Type B pancreatic cell (in vitro differentiated cells): Measurements from ENCODE around the gene COL5A2. TPM values are rescaled to one million over a fixed set of nuclear protein-coding genes. Genes with fewer than 3 reads are reported as not detected.

Source experiments
- DNase-seq: peaks from one replicate; pipeline ENCODE4 v3.0.0; 2021; ENCODE audit warnings: mixed read lengths; ENCODE audit not compliant: unreplicated experiment; ENCODE audit errors: extremely low spot score
- H3K27ac Mint-ChIP-seq: 2 replicates; pipeline ENCODE4 v1.8.0; 2021; ENCODE audit warnings: mild to moderate bottlenecking, mixed read lengths
- H3K27me3 Mint-ChIP-seq: 2 replicates; pipeline ENCODE4 v1.8.0; 2021; ENCODE audit warnings: mixed read lengths
- H3K36me3 Mint-ChIP-seq: 2 replicates; pipeline ENCODE4 v1.8.0; 2021; ENCODE audit warnings: mixed read lengths
- H3K4me1 Mint-ChIP-seq: one replicate; pipeline ENCODE4 v1.8.0; 2021; ENCODE audit warnings: mixed read lengths; ENCODE audit not compliant: unreplicated experiment
- H3K4me3 Mint-ChIP-seq: 2 replicates; pipeline ENCODE4 v1.8.0; 2021; ENCODE audit warnings: mild to moderate bottlenecking, mixed read lengths
- H3K9me3 Mint-ChIP-seq: 2 replicates; pipeline ENCODE4 v1.8.0; 2021; ENCODE audit warnings: mixed read lengths
- total RNA-seq: library from RNA; stranded (reverse); gene quantifications from 2 replicates; pipeline ENCODE4 v1.2.1, GENCODE V29; 2021; ENCODE audit warnings: low replicate concordance
- TF ChIP-seq, protein P1 (sequence below): fragments of 200-600 bp; sonication (generic); conservative IDR thresholded peaks from 2 replicates; pipeline ENCODE4 v1.5.0; 2021; ENCODE audit warnings: antibody characterized with exemption, mild to moderate bottlenecking

The COL5A2 gene
- total RNA-seq, 1 donor from 2014 or later, result 137 TPM

DNA sequence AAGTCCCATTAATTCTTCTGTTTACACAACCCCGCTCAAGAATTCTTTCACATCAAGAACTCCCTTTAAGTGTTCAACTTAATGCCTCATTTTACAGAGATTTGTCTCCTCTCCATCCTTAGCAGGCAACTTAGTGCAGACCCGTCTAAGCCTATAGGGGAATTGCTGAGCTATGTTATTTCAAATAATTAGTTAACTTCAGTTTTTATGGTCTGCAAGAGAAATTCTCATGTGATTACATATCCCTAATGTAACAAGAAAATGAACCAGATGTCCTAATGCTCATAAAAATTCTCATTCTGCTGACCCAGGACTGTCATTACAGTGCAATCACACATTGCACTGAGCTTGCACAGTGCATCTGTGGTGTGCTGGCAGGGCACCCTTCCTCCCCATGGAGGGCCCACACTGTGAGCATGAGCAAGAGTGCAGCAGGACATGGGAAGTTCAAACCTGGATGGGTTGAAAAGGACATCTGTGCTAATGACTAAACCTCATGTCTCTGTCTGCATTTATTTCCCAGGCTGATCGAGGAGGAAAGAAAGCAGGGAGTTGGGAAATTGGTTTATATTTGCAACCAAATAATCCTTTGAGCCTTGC is 97.1 kb downstream of the COL5A2 start:
- Mint-ChIP-seq H3K4me3 (peak overlapping the region; percentile 49), H3K4me1 (peaks cover 16% of the 10 kb centered on the region), H3K27me3 (no peaks in the 10 kb centered on the region), H3K36me3 (peaks cover 8% of the 10 kb centered on the region), H3K27ac (peak overlapping the region; percentile 42), H3K9me3 (no peaks in the 10 kb centered on the region)
- DNase-seq, result no peak
- TF ChIP-seq, protein P1, sequence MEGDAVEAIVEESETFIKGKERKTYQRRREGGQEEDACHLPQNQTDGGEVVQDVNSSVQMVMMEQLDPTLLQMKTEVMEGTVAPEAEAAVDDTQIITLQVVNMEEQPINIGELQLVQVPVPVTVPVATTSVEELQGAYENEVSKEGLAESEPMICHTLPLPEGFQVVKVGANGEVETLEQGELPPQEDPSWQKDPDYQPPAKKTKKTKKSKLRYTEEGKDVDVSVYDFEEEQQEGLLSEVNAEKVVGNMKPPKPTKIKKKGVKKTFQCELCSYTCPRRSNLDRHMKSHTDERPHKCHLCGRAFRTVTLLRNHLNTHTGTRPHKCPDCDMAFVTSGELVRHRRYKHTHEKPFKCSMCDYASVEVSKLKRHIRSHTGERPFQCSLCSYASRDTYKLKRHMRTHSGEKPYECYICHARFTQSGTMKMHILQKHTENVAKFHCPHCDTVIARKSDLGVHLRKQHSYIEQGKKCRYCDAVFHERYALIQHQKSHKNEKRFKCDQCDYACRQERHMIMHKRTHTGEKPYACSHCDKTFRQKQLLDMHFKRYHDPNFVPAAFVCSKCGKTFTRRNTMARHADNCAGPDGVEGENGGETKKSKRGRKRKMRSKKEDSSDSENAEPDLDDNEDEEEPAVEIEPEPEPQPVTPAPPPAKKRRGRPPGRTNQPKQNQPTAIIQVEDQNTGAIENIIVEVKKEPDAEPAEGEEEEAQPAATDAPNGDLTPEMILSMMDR, result no peak

DNA sequence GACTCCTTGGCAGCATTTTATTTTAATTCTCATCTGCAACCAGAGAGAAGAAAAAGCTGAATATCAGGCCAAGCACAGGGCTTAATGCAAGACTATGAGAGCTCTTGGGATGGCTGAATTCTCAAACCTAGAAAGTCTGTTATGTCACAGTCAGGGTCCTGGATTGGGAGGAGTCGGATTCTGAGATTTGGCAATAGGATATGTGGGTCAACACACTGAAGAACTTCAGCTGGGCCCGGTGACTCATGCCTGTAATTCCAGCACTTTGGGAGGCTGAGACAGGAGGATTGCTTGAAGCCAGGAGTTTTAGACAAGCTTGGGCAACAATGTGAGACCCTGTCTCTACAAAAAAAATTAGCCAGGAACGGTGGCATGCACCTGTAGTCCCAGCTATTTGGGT is 103.0 kb downstream of the COL5A2 start:
- peaks cover 12% of the 10 kb centered on the region for H3K36me3 Mint-ChIP-seq
- H3K27me3 Mint-ChIP-seq, result no peaks in the 10 kb centered on the region
- H3K9me3 Mint-ChIP-seq, result no peaks in the 10 kb centered on the region
- peaks cover 3% of the 10 kb centered on the region for H3K4me1 Mint-ChIP-seq
- TF ChIP-seq, protein P1, result no peak
- H3K4me3 Mint-ChIP-seq, result no peak overlapping the region
- H3K27ac Mint-ChIP-seq, result no peak overlapping the region
- no peak for DNase-seq

DNA sequence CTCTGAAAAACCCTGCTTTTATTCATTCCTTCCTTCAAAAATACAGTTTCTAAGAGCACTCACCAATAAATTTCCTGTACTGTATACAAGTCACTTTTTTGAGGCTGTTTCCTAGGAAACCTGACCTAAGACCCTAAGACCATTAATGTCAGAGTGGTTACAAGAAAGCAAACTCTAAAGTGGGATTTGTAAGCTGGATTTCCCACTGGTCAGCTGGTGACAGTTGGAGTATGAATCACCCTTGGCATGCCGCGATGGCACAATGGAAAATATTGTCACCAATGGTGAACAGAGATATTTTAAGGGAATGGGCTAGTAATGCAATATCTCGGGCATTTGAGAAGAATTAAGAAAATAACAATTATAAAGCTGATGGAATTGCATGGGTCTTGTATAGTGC is 103.4 kb downstream of the COL5A2 start:
- Mint-ChIP-seq H3K36me3 (peaks cover 15% of the 10 kb centered on the region), H3K27ac (no peak overlapping the region), H3K4me1 (peaks cover under 1% of the 10 kb centered on the region), H3K4me3 (no peak overlapping the region), H3K9me3 (no peaks in the 10 kb centered on the region), H3K27me3 (no peaks in the 10 kb centered on the region)
- TF ChIP-seq, protein P1, result no peak
- no peak for DNase-seq

DNA sequence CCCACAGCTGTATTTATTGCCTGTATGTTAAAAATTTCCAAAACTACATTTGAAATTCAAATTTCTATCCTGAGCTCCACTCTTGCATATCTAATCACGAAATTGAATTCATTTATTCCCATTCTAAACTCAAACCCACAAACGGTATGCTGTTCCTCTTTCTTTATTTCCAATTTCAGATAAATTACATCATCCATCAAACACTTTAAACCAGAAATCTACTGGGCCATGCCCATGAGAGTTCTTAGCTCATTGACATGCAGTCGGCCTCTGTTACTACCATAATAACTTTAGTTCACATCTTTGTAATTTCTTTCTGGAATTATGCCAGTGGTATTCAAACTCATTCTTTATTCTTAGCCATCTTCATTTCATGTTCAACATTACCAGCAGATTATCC is 105.1 kb downstream of the COL5A2 start:
- no peak overlapping the region for H3K4me3 Mint-ChIP-seq
- no peaks in the 10 kb centered on the region for H3K27me3 Mint-ChIP-seq
- H3K27ac Mint-ChIP-seq, result no peak overlapping the region
- DNase-seq, result no peak
- TF ChIP-seq, protein P1, result no peak
- no peaks in the 10 kb centered on the region for H3K9me3 Mint-ChIP-seq
- H3K36me3 Mint-ChIP-seq, result peaks cover 26% of the 10 kb centered on the region
- H3K4me1 Mint-ChIP-seq, result no peaks in the 10 kb centered on the region

DNA sequence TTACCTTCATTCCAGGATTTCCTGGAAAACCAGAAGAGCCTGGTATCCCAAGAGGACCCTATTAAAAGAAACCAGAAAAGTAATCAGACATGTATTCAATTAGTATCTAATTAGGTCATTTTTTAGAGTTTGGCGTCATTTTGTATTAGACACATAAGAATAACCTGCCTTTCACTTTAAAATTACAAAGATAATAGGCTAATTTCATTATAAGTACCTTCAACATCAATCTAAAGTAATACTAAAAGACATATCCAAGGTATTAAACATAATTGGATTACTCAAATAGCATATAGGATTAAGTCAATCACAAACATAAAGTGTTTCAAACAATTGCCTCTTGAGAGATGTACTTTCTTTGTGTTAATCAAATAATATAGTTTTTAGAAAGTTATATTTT is 107.5 kb downstream of the COL5A2 start:
- TF ChIP-seq, protein P1, result no peak
- Mint-ChIP-seq H3K4me1 (no peaks in the 10 kb centered on the region), H3K36me3 (peaks cover 18% of the 10 kb centered on the region), H3K9me3 (no peaks in the 10 kb centered on the region), H3K27ac (no peak overlapping the region), H3K4me3 (no peak overlapping the region), H3K27me3 (no peaks in the 10 kb centered on the region)
- no peak for DNase-seq
